DMS153 treated with DMSO at 0.1 percent for 48 hours (cell line): ENCODE results near the gene RAB40C.

Experiments
- DNase-seq: peaks from one replicate; lab custom pipeline; 2025; ENCODE audit not compliant: unreplicated experiment; lab: John Stamatoyannopoulos, UW

The RAB40C gene

DNA sequence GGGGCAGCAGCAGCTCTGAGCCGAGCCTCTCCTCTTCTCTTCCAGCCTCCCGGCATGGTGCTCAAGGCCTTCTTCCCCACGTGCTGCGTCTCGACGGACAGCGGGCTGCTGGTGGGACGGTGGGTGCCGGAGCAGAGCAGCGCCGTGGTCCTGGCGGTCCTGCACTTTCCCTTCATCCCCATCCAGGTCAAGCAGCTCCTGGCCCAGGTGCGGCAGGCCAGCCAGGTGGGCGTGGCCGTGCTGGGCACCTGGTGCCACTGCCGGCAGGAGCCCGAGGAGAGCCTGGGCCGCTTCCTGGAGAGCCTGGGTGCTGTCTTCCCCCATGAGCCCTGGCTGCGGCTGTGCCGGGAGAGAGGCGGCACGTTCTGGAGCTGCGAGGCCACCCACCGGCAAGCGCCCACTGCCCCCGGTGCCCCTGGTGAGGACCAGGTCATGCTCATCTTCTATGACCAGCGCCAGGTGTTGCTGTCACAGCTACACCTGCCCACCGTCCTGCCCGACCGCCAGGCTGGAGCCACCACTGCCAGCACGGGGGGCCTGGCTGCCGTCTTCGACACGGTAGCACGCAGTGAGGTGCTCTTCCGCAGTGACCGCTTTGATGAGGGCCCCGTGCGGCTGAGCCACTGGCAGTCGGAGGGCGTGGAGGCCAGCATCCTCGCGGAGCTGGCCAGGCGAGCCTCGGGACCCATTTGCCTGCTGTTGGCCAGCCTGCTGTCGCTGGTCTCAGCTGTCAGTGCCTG is 15.7 kb upstream of the RAB40C start:
- DNase-seq, result no peak

DNA sequence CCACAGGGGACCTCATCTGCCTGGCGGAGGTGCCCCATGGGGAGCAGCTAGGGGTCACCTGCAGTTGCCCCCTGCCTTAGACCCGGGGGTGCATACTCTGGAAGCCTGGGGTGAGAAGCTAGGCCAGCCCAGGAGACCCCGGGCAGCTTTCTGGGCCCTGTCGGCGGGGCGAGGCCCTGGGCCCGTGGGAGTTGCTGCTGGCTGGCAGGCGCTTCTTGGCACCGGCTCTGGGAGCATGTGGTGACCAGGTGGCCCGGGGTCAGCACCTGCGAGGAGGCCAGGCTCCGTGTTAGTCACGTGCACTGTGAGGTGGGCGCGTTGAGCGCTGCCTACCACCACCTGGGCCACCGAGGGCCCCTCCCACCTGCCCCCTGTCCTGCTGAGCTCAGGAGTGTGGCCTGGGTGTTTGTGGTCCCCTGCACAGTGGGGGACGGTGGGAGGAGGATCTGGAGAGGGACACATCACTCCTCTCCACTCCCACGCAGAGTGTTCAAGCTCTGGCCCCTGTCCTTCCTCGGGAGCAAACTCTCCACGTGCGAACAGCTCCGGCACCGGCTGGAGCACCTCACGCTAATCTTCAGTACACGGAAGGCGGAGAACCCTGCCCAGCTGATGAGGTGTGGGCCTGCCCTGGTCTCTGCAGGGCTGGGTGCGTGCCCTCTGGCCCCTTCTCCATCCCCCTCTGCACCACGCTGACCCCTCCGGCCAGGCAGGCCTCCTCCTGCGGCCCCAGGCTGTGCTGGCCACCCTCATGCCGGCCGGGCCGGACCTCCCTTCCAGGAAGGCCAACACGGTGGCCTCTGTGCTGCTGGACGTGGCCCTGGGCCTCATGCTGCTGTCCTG is 14.3 kb upstream of the RAB40C start:
- no peak for DNase-seq

DNA sequence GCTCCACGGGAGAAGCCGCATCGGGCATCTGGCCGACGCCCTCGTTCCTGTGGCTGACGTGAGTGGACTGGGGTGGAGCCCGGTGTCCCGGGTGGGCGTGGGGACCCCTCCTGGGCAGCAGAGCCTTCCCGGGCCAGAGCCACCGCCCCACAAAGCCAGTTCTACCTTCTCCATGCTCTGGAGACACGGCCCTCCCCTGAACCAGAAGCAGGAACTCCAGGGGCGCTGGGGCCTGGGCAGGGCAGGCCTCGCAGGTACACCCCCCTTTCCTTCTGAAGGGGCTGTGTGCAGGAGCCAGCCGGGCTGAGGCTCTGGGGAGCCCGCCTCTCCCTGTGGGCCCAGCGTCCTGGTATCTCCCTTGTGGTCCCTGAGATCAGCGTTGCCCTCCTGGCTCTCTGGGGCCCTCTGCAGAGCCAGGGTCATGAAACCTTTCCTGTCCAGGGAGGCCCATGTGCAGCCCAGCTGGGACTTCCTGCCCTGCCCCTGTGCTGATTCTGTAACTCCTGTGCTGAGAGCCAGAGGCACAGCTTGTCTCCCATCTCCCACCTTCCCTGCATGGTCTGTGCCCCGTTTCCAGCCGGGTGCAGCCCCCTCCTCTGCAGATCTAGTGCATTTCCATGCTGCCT is 13.6 kb upstream of the RAB40C start:
- no peak for DNase-seq

DNA sequence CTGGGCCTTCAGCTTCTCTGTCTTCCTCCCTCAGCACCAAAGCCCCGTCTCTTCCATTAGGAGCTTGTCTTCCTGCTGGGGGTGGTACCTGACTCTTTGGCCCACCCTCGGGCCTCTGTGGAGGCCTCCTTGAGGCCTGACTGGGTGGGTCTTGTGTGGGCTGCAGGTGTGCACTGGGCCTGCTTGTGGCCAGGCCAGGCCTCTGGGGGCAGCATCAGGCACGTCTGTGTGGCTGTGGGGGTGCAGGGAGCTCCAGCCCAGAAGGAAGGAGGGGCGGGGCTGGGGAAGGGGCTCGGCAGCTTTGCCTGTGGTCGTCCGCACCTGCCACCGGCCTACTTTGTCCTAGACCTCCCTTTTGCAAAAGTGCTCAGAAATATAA is 13.1 kb upstream of the RAB40C start:
- DNase-seq, result no peak

DNA sequence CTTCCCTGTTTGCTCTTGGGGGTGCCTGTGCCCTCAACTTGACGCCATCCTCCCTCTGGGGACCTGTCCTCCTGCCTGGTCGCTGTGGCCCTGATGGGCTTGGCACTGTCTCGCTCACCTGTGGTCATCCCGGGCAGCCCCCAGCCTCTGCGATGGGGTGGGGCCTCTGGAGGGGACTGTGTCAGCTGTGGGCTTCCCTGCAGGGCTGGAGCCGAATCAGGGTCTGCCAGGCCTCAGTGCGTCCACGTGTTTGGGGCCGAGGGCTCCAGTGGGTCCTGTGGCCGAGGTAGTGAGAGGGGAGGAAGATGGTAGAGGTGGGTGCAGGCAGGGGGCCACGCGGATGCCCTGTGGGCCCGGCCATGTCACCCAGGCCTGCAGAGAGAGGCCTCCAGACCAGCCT is 12.1 kb upstream of the RAB40C start:
- no peak for DNase-seq

DNA sequence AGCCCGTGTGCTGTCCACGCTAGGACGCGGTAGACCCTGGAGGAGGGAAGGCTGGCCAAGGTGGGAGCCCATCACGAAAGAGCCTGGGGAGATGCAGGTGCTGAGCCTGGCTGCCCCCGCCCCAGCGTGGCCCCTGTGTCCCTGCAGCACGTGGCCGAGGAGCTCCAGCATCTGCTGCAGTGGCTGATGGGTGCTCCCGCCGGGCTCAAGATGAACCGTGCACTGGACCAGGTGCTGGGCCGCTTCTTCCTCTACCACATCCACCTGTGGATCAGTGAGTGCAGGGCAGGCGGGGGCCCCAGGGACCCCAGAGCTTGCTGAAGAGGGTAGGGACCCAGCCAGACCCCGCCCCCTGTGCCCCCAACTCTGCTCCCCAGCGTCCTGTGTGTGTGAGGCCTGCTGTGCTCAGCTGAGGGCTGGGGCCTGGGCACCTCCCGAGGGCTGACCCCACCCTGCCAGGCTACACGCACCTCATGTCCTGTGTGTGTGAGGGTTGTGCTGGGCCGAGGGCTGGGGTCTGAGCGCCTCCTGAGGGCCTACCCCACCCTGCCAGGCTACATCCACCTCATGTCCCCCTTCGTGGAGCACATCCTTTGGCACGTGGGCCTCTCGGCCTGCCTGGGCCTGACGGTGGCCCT is 11.5 kb upstream of the RAB40C start:
- DNase-seq, result no peak

DNA sequence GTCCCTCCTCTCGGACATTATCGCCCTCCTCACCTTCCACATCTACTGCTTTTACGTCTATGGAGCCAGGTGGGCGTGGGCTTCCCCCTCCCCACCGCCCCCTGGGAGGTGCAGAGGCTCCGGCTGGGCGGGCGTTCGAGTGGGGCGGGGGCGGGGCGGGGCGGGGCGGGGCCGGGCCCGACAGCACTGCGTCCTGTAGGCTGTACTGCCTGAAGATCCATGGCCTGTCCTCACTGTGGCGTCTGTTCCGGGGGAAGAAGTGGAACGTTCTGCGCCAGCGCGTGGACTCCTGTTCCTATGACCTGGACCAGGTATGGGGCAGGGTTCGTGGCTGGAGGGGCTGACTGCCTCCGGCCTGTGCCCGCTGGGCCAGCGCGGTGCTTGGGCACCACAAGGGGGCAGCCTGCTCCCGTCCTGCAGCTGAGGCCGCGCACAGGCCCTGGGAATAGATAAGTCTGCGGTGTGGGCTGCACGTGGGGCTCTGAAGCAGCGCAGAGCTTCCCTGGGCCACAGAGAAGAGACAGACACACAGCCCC is 10.9 kb upstream of the RAB40C start:
- DNase-seq, result no peak

DNA sequence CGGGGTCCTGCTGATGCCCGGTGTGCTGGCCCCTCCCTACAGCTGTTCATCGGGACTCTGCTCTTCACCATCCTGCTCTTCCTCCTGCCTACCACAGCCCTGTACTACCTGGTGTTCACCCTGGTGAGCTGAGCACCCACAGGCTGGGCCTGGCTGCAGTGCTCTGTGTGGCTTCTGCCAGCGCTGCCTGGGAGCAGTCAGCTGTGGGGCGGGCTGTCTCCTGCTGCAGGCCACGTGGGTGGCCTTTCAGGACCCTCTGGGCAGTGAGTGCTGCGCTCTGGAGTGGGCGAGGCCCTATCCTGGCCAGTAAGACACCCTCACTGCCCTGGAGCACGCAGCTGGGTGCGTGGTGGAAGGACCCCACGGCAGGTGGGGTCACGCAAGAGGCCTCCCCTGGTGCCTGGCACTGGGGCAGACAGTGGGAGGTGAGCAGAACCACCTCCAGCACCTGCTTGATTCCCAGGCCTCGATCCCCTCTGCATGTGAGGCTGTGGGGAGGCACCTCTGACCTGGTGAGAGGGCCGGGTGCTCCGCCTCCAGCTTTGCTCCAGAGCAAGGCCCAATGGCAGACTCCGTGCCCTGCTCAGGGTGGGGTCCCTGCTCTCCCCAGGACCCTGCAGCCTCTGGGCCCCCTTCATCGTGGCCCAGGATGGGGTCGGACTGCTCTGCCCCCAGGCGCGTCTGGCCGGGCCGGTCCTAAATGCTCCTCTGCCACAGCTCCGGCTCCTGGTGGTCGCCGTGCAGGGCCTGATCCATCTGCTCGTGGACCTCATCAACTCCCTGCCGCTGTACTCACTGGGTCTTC is 9.5 kb upstream of the RAB40C start:
- DNase-seq, result no peak

DNA sequence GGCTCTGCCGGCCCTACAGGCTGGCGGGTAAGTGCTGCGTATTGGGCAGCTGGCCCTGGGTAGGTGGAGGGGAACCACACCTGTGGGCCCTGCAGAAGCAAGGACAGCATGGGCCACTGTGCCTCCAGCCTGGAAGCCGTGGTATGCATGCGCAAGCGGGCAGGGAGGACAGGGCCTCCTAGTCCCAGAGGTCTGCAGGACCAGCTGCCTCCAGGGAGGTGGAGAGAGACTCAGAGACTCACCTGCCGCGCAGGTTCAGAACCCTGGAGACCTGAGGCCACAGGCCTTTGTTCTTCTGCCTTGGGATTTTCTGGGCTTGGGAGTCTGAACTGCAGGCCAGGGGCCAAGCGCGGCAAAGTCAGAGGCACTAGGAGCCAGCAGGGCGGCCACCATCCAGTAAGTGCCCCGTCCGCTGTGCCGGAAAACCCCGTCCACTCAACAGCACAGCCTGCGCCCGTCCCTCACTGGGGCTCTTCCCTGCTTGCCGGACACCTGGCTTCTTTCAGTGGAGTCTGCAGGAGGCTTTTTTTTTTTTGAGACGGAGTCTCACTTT is 8.8 kb upstream of the RAB40C start:
- DNase-seq, result no peak

DNA sequence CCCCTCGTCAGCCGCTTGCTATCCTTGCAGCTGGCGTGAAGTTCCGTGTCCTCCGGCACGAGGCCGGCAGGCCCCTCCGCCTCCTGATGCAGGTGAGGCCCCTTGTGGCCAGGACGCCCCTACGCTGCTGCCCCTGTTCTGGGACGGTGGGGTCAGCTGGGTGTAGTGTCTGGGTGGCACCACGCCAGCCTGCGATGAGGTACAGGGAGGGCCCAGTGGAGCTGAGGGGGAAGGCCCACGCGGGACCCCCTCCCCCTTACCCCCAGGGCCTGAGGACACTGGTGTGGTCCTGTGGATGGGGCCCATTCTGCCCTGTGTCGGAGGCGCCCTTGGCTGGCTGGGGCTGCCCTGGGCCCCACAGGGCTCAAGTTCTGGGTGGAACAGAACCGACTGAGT is 7.7 kb upstream of the RAB40C start:
- DNase-seq, result no peak

DNA sequence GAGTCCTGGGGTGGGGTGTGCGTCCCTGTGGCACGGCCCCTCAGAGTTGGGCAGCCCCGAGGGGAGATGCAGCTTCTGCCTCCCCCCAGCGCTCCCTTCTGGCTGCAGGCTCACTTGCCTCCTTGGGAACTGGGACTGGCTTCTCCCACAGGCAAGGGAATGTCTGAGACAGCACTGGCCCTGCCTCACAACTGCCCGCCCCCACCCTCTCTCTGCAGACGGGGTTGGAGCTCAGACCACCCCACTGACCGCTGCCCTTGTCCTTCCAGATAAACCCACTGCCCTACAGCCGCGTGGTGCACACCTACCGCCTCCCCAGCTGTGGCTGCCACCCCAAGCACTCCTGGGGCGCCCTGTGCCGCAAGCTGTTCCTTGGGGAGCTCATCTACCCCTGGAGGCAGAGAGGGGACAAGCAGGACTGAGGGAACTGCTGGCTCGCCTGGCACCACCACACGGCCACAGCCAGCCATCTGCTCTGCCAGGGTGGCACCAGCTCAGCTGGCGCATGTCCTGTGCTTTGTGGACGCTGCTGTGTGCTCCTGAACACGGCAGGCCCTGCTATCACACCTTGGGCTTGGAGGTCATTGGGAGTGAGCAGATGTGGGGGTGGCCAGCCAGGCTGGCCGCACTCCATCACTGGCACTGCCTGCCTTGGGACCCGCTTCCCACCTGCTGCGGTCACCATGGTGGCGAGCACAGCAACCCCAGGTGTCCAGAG is 7.1 kb upstream of the RAB40C start:
- no peak for DNase-seq

DNA sequence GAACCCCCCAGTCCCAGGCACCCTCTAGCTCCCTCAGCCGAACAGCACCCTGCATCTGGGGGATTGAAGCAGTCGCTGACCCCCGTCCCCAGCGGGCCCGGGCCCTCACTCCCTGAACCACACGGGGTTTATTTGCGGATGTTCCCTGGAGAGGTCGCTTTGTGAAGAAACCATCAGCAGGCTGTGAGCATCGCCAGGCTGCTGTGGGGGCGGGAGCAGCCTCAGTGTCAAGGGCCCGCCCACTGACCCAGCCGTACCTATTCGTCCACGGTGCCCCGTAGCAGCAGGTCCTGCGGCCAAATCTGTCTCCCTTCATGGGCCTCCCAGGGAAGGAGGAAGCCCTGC is 6.4 kb upstream of the RAB40C start:
- peak; percentile 39 for DNase-seq

DNA sequence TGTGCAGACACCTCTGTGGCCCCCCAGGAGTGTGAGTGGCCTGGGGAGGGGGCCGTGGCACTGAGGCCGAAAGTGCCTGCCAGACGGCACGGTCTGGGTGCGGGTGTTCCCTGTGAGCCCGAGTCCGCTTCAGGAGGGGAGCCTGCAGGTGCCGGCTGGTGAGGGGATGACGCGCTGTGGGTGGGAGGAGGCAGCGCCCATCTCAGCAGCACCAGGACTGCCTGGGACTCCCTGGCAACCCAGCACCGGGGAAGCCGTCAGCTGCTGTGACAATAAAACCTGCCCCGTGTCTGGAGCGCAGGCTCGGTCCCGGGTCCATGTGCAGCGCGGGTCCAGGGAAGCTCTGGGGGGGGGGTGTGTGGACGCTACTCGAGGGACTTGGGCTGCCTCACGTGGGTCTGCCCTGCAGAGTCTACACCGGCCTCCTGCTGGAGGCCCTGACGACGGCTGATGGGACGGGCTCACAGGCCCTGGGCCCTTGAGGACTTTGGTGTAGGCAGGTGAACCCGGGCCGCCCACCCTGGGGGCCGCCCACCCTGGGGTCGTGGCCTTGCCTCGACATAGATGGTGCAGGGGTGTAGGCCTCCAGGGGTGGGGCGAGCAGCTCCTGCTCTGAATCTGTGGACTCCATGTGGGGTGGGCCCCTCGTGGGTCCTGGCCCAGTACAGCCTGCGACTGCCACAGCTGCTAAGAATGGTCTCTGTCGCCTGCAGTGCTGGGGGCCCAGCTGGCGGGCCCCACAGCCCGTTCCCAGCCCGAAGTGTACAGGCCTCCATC is 5.9 kb upstream of the RAB40C start:
- peak; percentile 39 for DNase-seq

DNA sequence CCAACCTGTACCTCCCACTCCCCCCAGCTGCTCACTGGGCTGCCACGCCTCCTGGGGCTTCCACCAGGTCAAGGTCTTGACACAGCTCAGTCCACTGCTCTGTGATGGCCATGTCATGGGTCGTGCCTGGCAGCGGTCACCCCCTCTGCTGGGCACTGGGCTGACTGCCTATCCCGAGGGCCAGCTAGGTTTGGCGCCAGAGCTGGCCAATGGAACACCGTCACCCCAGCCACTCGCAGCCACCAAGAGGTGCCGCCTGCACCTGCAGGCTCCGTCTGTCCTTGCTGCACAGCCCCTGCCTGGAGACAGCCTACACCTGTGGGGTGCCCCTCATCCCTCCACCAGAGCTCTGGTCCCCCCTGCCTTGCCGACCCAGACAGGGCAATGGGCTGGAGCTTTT is 4.5 kb upstream of the RAB40C start:
- peak; percentile 5 for DNase-seq

DNA sequence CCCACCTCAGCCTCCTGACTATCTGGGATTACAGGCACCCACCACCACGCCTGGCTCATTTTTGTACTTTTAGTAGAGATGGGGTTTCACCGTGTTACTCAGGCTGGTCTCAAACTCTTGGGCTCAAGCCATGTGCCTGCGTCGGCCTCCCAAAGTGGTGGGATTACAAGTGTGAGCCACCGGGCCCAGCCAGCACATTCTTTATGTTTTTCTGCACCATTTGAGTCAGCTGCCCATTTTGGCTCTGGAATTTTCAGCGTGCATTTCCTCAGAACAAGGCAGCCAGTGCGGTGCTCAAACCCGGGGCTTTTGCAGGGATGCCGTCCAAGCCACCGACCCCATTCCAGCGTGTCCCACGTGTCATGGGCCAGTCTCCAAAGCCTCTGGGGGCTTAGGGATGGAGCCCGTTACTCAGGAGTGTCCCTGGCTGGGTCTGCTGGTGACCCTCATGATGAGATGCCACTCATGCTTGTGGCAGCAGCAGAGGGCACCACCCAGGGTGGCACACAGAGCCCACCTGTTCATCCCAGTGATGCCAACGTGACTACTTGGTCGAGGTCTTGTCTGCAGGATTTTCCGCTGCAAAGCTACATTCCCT is 3.7 kb upstream of the RAB40C start:
- DNase-seq, result no peak

DNA sequence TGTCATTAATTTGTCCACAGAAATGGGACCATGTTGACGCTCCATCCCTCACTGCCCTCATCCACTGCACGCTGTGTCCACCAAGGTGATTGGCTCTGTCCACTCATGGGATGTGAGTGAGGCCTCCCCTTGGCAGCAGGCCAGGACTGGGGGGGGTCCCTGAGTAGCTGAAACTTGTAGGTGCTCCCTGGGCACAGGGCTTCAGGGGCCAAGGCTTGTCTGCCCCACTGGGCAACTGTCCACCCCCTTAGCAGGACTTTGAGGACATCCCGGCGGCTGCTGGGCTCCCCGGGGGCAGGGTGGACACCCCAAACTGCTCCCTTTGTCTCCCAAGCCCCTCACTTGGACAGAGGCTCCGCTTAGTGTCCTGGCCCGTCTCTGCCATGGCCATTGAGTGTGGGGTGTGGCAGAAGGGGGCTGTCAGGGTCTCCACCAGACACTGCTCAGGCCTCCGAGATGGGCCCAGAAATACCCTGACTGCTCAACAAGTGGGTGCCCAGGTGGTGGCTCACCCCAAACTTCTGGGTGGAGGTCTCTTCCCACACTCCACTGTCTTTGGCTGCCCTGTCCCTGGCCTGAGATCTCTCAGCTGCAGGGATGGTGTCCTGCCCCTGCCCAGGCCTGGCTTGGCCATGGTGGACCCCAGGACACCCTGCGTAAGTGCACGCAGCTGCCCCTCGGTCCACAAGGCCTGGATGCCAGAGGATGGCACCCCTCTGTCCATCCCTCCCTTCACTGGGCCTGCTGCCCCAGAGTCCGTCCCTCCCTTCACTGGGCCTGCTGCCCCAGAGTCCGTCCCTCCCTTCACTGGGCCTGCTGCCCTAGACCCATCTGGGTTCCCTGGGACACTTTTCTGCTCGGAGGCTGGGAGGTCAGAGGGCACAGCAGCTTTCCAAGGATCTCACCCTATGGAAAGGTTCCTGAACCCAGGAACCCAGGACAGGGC is 2.9 kb upstream of the RAB40C start:
- no peak for DNase-seq

DNA sequence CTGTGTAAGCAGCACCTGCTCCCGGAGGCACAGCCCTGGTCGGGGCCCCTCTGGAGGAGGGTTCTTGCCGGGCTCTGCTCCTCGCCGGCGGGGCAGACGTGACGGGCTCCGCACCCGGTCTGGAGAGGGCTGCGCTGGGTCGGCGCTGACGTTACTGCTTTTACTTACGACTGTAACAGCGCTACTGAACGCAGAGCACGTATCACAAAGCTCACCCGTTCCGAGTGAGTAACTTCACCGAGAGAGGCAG is 1.3 kb upstream of the RAB40C start:
- DNase-seq, result no peak
